Activated T-cell treated with anti-CD3 and anti-CD28 coated beads for 4 hours (primary cell): Measurements from ENCODE around the gene TKFC.
"Not testable (repeated sequence)": the region's sequence is repeated elsewhere in the genome, so short reads cannot be mapped to it uniquely, and the experiment has no call there.

ENCODE experiments used
- DNase-seq: peaks from one replicate; pipeline ENCODE4 v3.0.0-alpha.2; 2020

The TKFC gene

GRCh38 chr11:61369372-61370348 lies 36.6 kb downstream of the TKFC start:
- DNase-seq: no peak

- DNase-seq: no peak
Measured at GRCh38 chr11:61370349-61371005, 37.4 kb downstream of the TKFC start.

GRCh38 chr11:61372659-61373420 lies 39.8 kb downstream of the TKFC start:
- no peak for DNase-seq

- DNase-seq: no peak
Measured at GRCh38 chr11:61375761-61376108, 42.7 kb downstream of the TKFC start.

- DNase-seq: no peak
Measured at GRCh38 chr11:61377461-61378160, 44.6 kb downstream of the TKFC start.

- DNase-seq: no peak
Measured at GRCh38 chr11:61378713-61379313, 45.8 kb downstream of the TKFC start.

- no peak for DNase-seq
Measured at GRCh38 chr11:61380884-61381283, 47.9 kb downstream of the TKFC start.

GRCh38 chr11:61383859-61384258 lies 50.8 kb downstream of the TKFC start:
- not testable (repeated sequence) for DNase-seq

GRCh38 chr11:61384271-61385242 lies 51.5 kb downstream of the TKFC start:
- DNase-seq: no peak

GRCh38 chr11:61390161-61390560 lies 57.1 kb downstream of the TKFC start:
- no peak for DNase-seq

- DNase-seq: no peak
Measured at GRCh38 chr11:61392981-61393595, 60.1 kb downstream of the TKFC start.
